GM10266 (cell line): ENCODE data around the gene SATB1.

Source experiments
- DNase-seq: peaks from one replicate; pipeline ENCODE4 v3.0.0; 2012; ENCODE audit errors: extremely low spot score
- TF ChIP-seq, protein P1 (sequence below): IDR thresholded peaks from 2 replicates; pipeline ENCODE4 v1.5.1; 2012; ENCODE audit warnings: mild to moderate bottlenecking, low read depth; ENCODE audit not compliant: control insufficient read depth, insufficient read depth; ENCODE audit errors: missing control alignments

Gene SATB1

GRCh38 chr3:18307529-18307928 is 117.6 kb downstream of the SATB1 start:
- DNase-seq, result no peak
- TF ChIP-seq, protein P1, sequence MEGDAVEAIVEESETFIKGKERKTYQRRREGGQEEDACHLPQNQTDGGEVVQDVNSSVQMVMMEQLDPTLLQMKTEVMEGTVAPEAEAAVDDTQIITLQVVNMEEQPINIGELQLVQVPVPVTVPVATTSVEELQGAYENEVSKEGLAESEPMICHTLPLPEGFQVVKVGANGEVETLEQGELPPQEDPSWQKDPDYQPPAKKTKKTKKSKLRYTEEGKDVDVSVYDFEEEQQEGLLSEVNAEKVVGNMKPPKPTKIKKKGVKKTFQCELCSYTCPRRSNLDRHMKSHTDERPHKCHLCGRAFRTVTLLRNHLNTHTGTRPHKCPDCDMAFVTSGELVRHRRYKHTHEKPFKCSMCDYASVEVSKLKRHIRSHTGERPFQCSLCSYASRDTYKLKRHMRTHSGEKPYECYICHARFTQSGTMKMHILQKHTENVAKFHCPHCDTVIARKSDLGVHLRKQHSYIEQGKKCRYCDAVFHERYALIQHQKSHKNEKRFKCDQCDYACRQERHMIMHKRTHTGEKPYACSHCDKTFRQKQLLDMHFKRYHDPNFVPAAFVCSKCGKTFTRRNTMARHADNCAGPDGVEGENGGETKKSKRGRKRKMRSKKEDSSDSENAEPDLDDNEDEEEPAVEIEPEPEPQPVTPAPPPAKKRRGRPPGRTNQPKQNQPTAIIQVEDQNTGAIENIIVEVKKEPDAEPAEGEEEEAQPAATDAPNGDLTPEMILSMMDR, result no peak

DNA sequence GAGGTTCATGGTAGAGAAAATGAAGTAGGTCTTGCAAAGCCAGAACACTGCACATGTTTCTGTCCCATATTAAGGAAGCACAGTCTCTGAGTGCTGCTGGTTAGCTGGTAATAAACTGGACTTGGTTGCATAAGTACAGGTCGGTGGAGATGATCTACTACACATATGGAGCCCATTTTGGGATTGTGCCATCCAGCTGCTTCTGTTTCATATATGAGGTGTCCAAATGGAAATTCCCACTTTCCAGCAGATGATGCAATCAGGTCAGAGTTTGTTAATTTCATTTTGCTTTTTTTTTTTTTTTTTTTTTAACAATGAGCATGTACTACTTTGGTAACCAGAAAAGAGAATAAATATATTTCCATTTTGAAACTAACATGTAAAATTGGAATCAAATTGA is 122.6 kb downstream of the SATB1 start:
- no peak for DNase-seq
- TF ChIP-seq, protein P1, result no peak

GRCh38 chr3:18301781-18302180 is 123.4 kb downstream of the SATB1 start:
- DNase-seq, result no peak
- TF ChIP-seq, protein P1, result no peak

DNA sequence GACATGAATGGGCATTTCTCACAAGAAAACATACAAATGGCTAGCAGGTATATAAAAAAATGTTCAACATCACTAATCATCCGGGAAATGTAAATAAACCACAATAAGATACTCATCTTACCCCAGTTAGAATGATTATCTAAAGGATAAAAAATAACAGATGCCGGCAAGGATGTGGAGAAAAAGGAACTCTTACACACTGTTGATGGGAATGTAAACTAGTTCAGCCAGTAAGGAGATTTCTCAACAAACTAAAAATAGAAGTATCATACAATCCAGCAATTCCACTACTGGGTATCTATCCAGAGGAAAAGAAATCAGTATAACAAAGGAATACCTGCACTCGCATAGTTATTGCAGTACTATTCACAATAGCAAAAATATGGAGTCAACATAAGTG is 124.2 kb downstream of the SATB1 start:
- TF ChIP-seq, protein P1, result no peak
- DNase-seq, result no peak

GRCh38 chr3:18297126-18297525 is 128.0 kb downstream of the SATB1 start:
- TF ChIP-seq, protein P1, result no peak

More at GRCh38 chr3:18297126-18297525, 128.0 kb downstream of the SATB1 start:
- no peak for DNase-seq
